Measurements from ENCODE around the gene TMIGD2.
"Not testable (repeated sequence)": the region's sequence is repeated elsewhere in the genome, so short reads cannot be mapped to it uniquely, and the experiment has no call there.

Gene TMIGD2

DNA sequence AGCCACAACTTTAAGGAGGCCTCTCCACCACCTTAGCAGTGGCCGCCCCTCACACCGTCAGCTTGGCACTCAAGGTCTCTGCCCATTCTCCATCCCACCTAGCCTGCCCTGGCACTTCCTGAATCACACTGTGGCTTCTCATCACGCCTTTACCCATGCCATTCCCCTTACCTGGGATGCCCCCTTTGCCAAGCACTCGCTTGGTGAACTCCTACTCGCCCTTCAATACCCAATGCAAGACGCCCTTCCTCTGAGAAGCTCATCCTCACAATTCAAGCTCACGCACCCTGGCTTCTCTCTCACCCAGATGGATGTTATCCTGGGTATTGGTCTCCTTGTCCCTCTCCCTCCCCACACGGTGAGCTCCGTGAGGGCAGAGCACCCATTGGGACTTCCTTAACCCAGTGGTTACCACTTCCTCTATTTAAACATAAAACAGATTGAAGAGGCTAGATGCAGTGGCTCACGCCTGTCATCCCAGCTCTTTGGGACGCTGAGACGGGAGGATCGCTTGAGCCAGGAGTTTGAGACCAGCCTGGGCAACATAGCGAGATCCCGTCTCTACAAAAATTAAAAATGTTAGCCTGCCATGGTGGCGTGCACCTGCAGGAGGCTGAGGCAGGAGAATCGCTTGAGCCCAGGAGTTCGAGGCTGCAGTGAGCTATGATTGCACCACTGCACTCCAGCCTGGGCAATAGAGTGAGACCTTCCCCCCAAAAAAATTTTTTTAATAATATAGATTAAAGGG is 35.8 kb downstream of the TMIGD2 start:
- no peak for DNase-seq

DNA sequence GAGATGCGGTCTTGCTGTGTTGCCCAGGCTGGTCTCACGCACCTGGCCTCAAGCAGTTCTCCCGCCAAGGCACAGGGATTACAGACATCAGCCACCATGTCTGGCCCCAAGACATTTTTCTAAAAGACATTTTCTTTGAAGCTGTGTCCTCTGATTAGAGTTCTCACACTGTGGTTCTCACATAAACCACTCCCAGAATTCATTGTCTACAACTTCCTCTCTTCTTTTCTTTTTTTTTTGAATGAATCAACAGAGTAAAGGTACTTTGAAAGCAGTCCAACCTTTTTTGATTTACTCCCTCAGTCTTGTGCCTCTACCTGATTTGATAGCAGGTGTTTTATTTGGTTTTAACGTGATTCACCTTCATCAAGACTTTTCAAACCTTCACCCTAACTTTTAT is 37.4 kb downstream of the TMIGD2 start:
- no peak for DNase-seq

DNA sequence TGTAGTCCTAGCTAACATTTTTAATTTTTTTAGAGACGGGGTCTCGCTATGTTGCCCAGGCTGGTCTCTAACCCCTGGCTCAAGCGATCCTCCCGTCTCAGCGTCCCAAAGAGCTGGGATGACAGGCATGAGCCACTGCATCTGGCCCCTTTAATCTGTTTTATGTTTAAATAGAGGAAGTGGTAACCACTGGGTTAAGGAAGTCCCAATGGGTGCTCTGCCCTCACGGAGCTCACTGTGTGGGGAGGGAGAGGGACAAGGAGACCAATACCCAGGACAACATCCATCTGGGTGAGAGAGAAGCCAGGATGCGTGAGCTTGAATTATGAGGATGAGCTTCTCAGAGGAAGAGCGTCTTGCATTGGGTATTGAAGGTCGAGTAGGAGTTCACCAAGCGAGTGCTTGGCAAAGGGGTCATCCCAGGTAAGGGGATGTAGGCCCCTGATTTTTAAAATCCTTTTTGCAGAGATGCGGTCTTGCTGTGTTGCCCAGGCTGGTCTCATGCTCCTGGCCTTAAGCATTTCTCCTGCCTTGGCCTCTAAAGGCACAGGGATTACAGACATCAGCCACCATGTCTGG is 41.5 kb downstream of the TMIGD2 start:
- DNase-seq = no peak

DNA sequence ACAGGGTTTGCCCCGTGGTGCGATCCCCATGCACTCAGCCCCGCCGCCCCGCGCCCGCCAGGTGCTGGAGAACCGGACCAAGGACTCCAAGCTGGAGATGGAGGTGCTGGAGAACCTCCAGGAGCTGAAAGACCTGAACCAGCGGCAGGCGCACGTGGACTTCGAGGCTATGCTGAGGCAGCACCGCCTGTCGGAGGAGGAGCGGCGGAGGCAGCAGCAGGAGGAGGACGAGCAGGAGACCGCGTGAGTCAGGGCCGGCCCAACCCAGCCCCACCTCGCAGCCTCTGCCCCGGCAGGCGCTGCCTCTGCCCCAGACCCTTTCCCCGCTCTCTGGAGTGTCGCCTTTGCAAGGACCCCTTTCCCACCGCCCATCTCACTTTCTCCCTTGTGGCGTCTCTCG is 44.0 kb downstream of the TMIGD2 start:
- no peak for DNase-seq

DNA sequence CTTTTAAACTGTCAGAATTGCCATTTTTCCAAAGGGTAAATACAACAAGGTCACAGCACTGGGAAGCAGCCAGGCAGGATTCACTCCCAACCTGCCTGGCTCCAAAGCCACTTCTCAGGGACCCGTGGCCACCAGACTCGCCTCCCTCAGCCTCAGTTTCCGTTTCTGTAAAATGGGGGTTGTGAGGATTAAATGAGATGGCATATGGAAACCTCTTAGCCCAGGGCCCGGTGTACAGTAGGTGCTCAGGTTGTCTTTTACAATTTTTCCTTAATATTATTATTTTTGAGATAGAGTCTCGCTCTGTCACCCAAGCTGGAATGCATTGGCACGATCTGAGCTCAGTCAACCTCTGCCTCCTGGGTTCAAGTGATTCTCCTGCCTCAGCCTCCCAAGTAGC is 45.2 kb downstream of the TMIGD2 start:
- no peak for DNase-seq

DNA sequence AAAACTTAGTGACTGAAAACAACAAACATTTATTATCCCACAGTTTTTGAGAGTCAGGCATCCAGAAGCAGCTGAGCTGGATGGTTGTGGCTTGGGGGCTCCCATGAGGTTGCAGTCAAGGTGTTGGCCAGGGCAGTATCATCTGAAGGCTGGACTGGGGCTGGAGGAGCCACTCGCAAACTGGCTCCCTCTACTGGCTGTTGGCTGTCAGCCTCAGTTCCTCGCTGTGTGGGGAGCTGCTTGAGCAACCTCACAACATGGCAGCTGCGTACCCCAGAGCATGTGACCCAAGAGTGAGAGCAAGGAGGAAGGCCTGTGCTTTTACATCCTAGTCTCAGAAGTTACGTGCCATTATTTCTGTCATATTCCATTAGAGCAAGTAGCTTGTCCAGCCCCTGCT is 45.6 kb downstream of the TMIGD2 start:
- no peak for DNase-seq

DNA sequence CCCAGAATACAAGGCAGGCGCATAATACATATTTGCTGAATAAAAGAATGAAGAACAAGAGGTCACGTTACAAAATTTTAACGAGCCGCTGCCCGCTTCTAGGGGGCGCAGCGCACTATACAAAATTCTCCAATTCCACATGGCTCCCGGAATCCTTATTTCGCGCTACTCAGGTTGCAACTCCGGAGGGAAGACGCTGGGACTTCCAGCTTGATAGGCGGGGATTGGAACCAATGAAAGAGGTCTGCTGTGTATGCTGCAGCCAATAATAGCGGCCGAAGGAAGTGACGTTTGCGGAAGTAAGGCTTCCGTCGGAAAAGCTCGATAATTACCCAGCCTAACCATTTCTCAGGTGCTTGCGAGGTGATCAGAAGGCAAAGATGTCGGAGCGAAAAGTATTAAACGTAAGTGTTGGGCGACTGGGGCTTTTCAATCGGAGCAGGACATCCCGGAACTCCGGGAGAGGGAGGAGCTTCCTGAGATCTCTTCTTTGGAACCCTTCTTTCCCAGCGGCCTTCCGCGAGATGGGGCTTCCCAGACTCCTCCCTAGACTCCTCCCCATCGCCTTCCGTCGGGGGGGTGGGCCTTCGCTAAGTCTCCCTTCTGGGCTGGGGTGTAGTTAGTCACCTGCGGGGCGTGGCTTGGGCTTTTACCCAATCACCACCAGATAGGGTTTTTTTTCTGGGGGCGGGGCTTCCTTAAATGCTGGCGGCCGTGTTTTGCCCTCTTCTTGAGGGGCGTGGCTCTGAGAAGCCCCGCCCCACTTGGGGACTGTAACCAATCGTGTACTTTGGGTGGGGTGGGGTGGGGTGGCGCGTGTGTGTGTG is 55.2 kb downstream of the TMIGD2 start, which contains the start of gene YJU2:
YJU2 (plus strand) TSS at position 314 of the 827 bp plus-strand sequence; CDS start at position 381, 67 bp downstream.
- peak; percentile 99 for DNase-seq

DNA sequence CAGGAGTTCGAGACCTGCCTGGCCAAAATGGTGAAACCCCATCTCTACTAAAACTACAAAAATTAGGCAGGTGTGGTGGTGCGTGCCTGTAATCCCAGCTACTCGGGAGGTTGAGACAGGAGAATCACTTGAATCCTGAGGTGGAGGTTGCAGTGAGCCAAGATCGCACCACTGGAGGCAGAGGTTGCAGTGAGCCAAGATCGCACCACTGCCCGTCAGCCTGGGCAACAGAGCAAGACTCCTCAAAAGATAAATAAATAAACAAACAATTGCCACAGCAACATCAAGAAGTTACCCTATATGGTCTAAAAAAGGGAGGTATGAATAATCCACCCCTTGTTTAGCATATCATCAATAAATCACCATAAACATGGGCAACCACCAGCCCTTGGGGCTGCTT is 56.3 kb downstream of the TMIGD2 start:
- not testable (repeated sequence) for DNase-seq
